GM18868 (cell line): ENCODE measurements around the gene CXCL10.
A peak's percentile ranks its signal among the peaks of the same experiment; 100 is the strongest.
"Not testable (repeated sequence)": the region's sequence is repeated elsewhere in the genome, so short reads cannot be mapped to it uniquely, and the experiment has no call there.

Experiments used
- ATAC-seq: cut with Tn5 transposase; IDR thresholded peaks from one replicate; pipeline ENCODE4 v1.9.1; 2021; ENCODE audit warnings: mild to moderate bottlenecking, moderate library complexity; ENCODE audit not compliant: unreplicated experiment

The CXCL10 gene

GRCh38 chr4:76029300-76029699 lies 6.0 kb upstream of the CXCL10 start:
- no peak for ATAC-seq

GRCh38 chr4:76028350-76028765 lies 5.1 kb upstream of the CXCL10 start:
- no peak for ATAC-seq

GRCh38 chr4:76024065-76024464 lies 768 bp upstream of the CXCL10 start:
- no peak for ATAC-seq

- ATAC-seq = no peak
Measured at GRCh38 chr4:76022677-76023076, 620 bp downstream of the CXCL10 start.

GRCh38 chr4:76022031-76022430 lies 1.3 kb downstream of the CXCL10 start:
- no peak for ATAC-seq

GRCh38 chr4:76017056-76017686 lies 6.1 kb downstream of the CXCL10 start:
- no peak for ATAC-seq

GRCh38 chr4:76016393-76016792 lies 6.9 kb downstream of the CXCL10 start:
- peak; percentile 73 for ATAC-seq

- no peak for ATAC-seq
Measured at GRCh38 chr4:76013540-76013939, 9.8 kb downstream of the CXCL10 start.

GRCh38 chr4:76012388-76012801 lies 10.9 kb downstream of the CXCL10 start:
- ATAC-seq = no peak

GRCh38 chr4:76011700-76012387 lies 11.5 kb downstream of the CXCL10 start:
- ATAC-seq = peak; percentile 69

GRCh38 chr4:76011018-76011670 lies 12.2 kb downstream of the CXCL10 start:
- no peak for ATAC-seq

GRCh38 chr4:76010576-76010975 lies 12.7 kb downstream of the CXCL10 start:
- no peak for ATAC-seq

- ATAC-seq = no peak
Measured at GRCh38 chr4:76009311-76009710, 14.0 kb downstream of the CXCL10 start.

GRCh38 chr4:76007089-76007862 lies 16.0 kb downstream of the CXCL10 start, which contains the start of gene CXCL9:
CXCL9 (minus strand) TSS chr4:76007509; CDS start chr4:76007449, 60 bp downstream.
- no peak for ATAC-seq

GRCh38 chr4:76003620-76004019 lies 19.7 kb downstream of the CXCL10 start:
- ATAC-seq = no peak

- no peak for ATAC-seq
Measured at GRCh38 chr4:76003035-76003434, 20.3 kb downstream of the CXCL10 start.

- ATAC-seq = no peak
Measured at GRCh38 chr4:76002176-76002575, 21.1 kb downstream of the CXCL10 start.

GRCh38 chr4:76001700-76002099 lies 21.6 kb downstream of the CXCL10 start:
- ATAC-seq = no peak

- no peak for ATAC-seq
Measured at GRCh38 chr4:76000279-76000678, 23.0 kb downstream of the CXCL10 start.

GRCh38 chr4:75998525-75999147 lies 24.7 kb downstream of the CXCL10 start:
- ATAC-seq = not testable (repeated sequence)

- no peak for ATAC-seq
Measured at GRCh38 chr4:75997946-75998345, 25.4 kb downstream of the CXCL10 start.
